ENCODE data around the gene MRPS12.

DNA sequence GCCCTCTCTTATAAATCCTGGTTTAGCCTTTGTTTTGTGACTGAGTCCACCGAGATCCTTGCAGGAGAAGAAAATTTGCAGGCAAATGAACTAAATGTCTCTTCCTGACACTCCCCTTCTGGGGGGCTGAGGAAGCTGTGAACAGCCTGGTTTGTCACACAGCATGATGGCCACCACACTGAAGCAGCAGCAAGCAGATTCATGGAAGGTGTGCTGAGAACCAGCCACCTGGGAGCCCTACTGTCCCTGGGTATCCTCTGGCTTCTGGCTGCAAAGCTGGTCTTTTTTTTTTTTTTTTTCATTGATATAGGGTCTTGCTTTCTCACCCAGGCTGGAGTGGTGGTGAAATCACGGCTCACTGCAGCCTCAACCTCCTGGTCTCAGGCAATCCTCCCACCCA is 11.2 kb downstream of the MRPS12 start:
- TF ChIP-seq, protein P1, sequence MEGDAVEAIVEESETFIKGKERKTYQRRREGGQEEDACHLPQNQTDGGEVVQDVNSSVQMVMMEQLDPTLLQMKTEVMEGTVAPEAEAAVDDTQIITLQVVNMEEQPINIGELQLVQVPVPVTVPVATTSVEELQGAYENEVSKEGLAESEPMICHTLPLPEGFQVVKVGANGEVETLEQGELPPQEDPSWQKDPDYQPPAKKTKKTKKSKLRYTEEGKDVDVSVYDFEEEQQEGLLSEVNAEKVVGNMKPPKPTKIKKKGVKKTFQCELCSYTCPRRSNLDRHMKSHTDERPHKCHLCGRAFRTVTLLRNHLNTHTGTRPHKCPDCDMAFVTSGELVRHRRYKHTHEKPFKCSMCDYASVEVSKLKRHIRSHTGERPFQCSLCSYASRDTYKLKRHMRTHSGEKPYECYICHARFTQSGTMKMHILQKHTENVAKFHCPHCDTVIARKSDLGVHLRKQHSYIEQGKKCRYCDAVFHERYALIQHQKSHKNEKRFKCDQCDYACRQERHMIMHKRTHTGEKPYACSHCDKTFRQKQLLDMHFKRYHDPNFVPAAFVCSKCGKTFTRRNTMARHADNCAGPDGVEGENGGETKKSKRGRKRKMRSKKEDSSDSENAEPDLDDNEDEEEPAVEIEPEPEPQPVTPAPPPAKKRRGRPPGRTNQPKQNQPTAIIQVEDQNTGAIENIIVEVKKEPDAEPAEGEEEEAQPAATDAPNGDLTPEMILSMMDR (IDR thresholded peaks at IDR 0.05) = no peak
- no peak for TF ChIP-seq POLR2A (IDR thresholded peaks at IDR 0.05)
